HCT116 (cell line): Measurements from ENCODE around the gene CCDC9B. TPM values are rescaled to one million over a fixed set of nuclear protein-coding genes. Genes with fewer than 3 reads are reported as not detected.

ENCODE experiments used
- ATAC-seq: fragments of 200-7000 bp; cut with Tn5 transposase; 2 replicates; pipeline ENCODE4 v1.9.1; 2020; ENCODE audit warnings: mild to moderate bottlenecking, moderate library complexity
- BruUV-seq: library from RNA; stranded (reverse); fragments of 400-500 nt; replicated peaks from 2 replicates; lab custom pipeline; 2021; lab: Mats Ljungman, UMichigan
- CTCF ChIA-PET: fragments of 300-600 bp; sonication (Branson Sonifier 250); formaldehyde crosslinking; loops from one replicate; lab custom pipeline; 2021; ENCODE audit warnings: antibody characterized with exemption; lab: Charles Lee
- POLR2A ChIA-PET: fragments of 300-600, 350-600 bp; sonication (Branson Sonifier 250); formaldehyde crosslinking; loops from one replicate; lab custom pipeline; 2021; ENCODE audit warnings: antibody characterized with exemption; lab: Charles Lee
- RAD21 ChIA-PET, 2 experiments: fragments of 300-600 bp; sonication (Branson Sonifier 250); formaldehyde crosslinking; loops; one replicate each; lab custom pipeline; 2023; ENCODE audit warnings: low total read pairs in 2 of 2; ENCODE audit not compliant: uncharacterized antibody in 2 of 2, unreplicated experiment in 2 of 2, low non-redundant PET in 1 of 2; lab: Charles Lee
- DNase-seq: peaks from one replicate; pipeline ENCODE4 v3.0.0-alpha.2; 2010; ENCODE audit warnings: low read depth, low spot score
- H2AFZ ChIP-seq: fragments of 200-600 bp; shearing (Covaris generic), sonication (generic); 2 replicates; pipeline ENCODE4 v1.6.1; 2017; ENCODE audit warnings: low read depth, mixed run types, mixed read lengths, antibody characterized with exemption, low read length; ENCODE audit not compliant: poor library complexity, severe bottlenecking
- H3K27ac ChIP-seq: 2 replicates; pipeline ENCODE4 v1.5.1; 2012; ENCODE audit warnings: low read depth, low read length
- H3K27me3 ChIP-seq: fragments of 200-600 bp; sonication (generic); 2 replicates; pipeline ENCODE4 v1.6.1; 2016; ENCODE audit warnings: mixed run types, low read length, mixed read lengths; ENCODE audit not compliant: insufficient read depth
- H3K36me3 ChIP-seq, 2 experiments: fragments of 200-500 bp in 1 of 2; fragments of 200-600 bp in 1 of 2; sonication (Bioruptor generic) in 1 of 2; sonication (generic) in 1 of 2; 2 replicates each; pipeline versions ENCODE4 v1.5.1 to v1.6.1; 2014 to 2016; ENCODE audit warnings: low read length in 2 of 2, inconsistent platforms in 1 of 2, mixed read lengths in 1 of 2, mixed run types in 1 of 2; ENCODE audit not compliant: insufficient read depth in 2 of 2, control insufficient read depth in 1 of 2
- H3K4me1 ChIP-seq, 2 experiments: fragments of 200-600 bp in 1 of 2; sonication (generic) in 1 of 2; 2 replicates each; pipeline versions ENCODE4 v1.5.1 to v1.6.1; 2012 to 2017; ENCODE audit warnings: low read length in 2 of 2, inconsistent platforms in 1 of 2, mild to moderate bottlenecking in 1 of 2, mixed read lengths in 1 of 2, mixed run types in 1 of 2, moderate library complexity in 1 of 2; ENCODE audit not compliant: insufficient read depth in 2 of 2, control insufficient read depth in 1 of 2
- H3K4me2 ChIP-seq: fragments of 200-600 bp; sonication (generic); 2 replicates; pipeline ENCODE4 v1.6.1; 2017; ENCODE audit warnings: mixed run types, low read length, mixed read lengths
- H3K4me3 ChIP-seq, 2 experiments: fragments of 200-600 bp in 1 of 2; sonication (generic) in 1 of 2; replicated peaks in 1 of 2; 2 replicates each; pipeline ENCODE4 v1.5.1; 2011 to 2016; ENCODE audit warnings: low read length in 2 of 2, control low read depth in 1 of 2, low read depth in 1 of 2, mild to moderate bottlenecking in 1 of 2, mixed read lengths in 1 of 2, mixed run types in 1 of 2
- H3K79me2 ChIP-seq: fragments of 200-600 bp; sonication (generic); 2 replicates; pipeline ENCODE4 v1.6.1; 2017; ENCODE audit warnings: mild to moderate bottlenecking, mixed run types, low read length, moderate library complexity, mixed read lengths; ENCODE audit not compliant: insufficient read depth
- H3K9ac ChIP-seq: fragments of 200-600 bp; sonication (generic); 2 replicates; pipeline ENCODE4 v1.6.1; 2016; ENCODE audit warnings: low read length, mixed read lengths
- H3K9me2 ChIP-seq: fragments of 200-600 bp; sonication (generic), shearing (Covaris generic); 2 replicates; pipeline ENCODE4 v1.6.1; 2017; ENCODE audit warnings: mixed run types, mild to moderate bottlenecking, moderate library complexity; ENCODE audit not compliant: insufficient read depth
- H3K9me3 ChIP-seq, 2 experiments: fragments of 200-500 bp in 1 of 2; fragments of 200-600 bp in 1 of 2; sonication (Bioruptor generic) in 1 of 2; sonication (generic) in 1 of 2; 2 replicates each; pipeline ENCODE4 v1.6.1; 2014 to 2017; ENCODE audit warnings: low read length in 2 of 2, mixed read lengths in 2 of 2, inconsistent platforms in 1 of 2, low read depth in 1 of 2, mild to moderate bottlenecking in 1 of 2, mixed run types in 1 of 2, moderate library complexity in 1 of 2; ENCODE audit not compliant: control insufficient read depth in 1 of 2, insufficient read depth in 1 of 2
- H4K20me1 ChIP-seq: fragments of 200-600 bp; sonication (generic), shearing (Covaris generic); 2 replicates; pipeline ENCODE4 v1.6.1; 2017; ENCODE audit warnings: mixed run types, mild to moderate bottlenecking, moderate library complexity; ENCODE audit not compliant: insufficient read depth
- CTCF ChIP-seq, 3 experiments: fragments of 200-600 bp in 1 of 3; sonication (generic) in 1 of 3; IDR thresholded peaks in 2 of 3; conservative IDR thresholded peaks in 1 of 3; 2 replicates each; pipeline ENCODE4 v1.5.1; 2012 to 2017; ENCODE audit warnings: low read depth in 2 of 3, low read length in 2 of 3, antibody characterized with exemption in 1 of 3, borderline replicate concordance in 1 of 3, control low read depth in 1 of 3, mild to moderate bottlenecking in 1 of 3, mixed read lengths in 1 of 3, mixed run types in 1 of 3, moderate library complexity in 1 of 3; ENCODE audit not compliant: insufficient read depth in 1 of 3
- FOSL1 ChIP-seq: IDR thresholded peaks from 2 replicates; pipeline ENCODE4 v1.6.1; 2012; ENCODE audit warnings: low read depth
- RAD21 ChIP-seq: IDR thresholded peaks from 2 replicates; pipeline ENCODE4 v1.6.1; 2012; ENCODE audit warnings: low read depth, mild to moderate bottlenecking
- ZNF274 ChIP-seq: fragments of 200-500 bp; sonication (Bioruptor generic); IDR thresholded peaks from 2 replicates; pipeline ENCODE4 v1.6.1; 2014; ENCODE audit warnings: mild to moderate bottlenecking, low read depth, low read length, inconsistent platforms
- intact Hi-C: fragments of 100-400 bp; cut with micrococcal nuclease; formaldehyde crosslinking; loops from 2 replicates; pipeline ENCODE4 v1.10.0; 2022
- total RNA-seq: library from RNA; stranded (reverse); gene quantifications from one replicate; pipeline ENCODE4 v1.2.1, GENCODE V29; 2021; ENCODE audit not compliant: unreplicated experiment

The CCDC9B gene
- total RNA-seq, 1 experiment from 2014 or later: 15.6 TPM

- TF ChIP-seq CTCF (IDR thresholded peaks at IDR 0.05 in 2 of 3, conservative IDR thresholded peaks at IDR 0.05 in 1 of 3; ENCODE audit: borderline replicate concordance in 1 of 3, insufficient read depth in 1 of 3, low read depth in 2 of 3, low read length in 2 of 3): no peak
- TF ChIP-seq, all 23 proteins: peak for 0
These were observed 40.0 kb downstream of the CCDC9B start (continued) for GRCh38 chr15:40300771-40301170.

GRCh38 chr15:40300367-40300766, 40.4 kb downstream of the CCDC9B start:
- Histone ChIP-seq H3K27ac (no peak overlapping the region), H4K20me1 (no peaks in the 10 kb centered on the region), H3K4me2 (no peak overlapping the region), H3K36me3 (no peaks in the 10 kb centered on the region), H3K9ac (no peak overlapping the region), H3K4me1 (peaks cover 4 to 5% of the 10 kb centered on the region in 2 experiments; a peak in 2 of 4 replicates), H3K4me3 (no peak overlapping the region), H3K9me3 (no peaks in the 10 kb centered on the region), H3K9me2 (no peaks in the 10 kb centered on the region), H3K79me2 (no peaks in the 10 kb centered on the region), H3K27me3 (no peaks in the 10 kb centered on the region), H2AFZ (no peak overlapping the region)
- BruUV-seq: no TSS peak
- intact Hi-C loops: no loop called here
- ChIA-PET RAD21 (no interaction called here), POLR2A (no interaction called here), CTCF (interaction anchor here (1.3 kb wide), 1 partner anchor 11 kb away, joined by 3 read pairs; no protein-coding TSS in a partner anchor)
- ATAC-seq: no peak
- no peak for DNase-seq
- TF ChIP-seq ZNF274 (no peak), RAD21 (no peak), CTCF (IDR thresholded peaks at IDR 0.05 in 2 of 3, conservative IDR thresholded peaks at IDR 0.05 in 1 of 3; ENCODE audit: borderline replicate concordance in 1 of 3, insufficient read depth in 1 of 3, low read depth in 2 of 3, low read length in 2 of 3) (no peak), FOSL1 (no peak)
